Kidney (tissue), 14 donors: ENCODE results near the gene VWA5A. TPM values are rescaled to one million over a fixed set of nuclear protein-coding genes. Genes with fewer than 3 reads are reported as not detected.
A peak's percentile ranks its signal among the peaks of the same experiment; 100 is the strongest.

Experiments used
- DNase-seq, 5 donors: peaks; one replicate each; pipeline ENCODE4 v3.0.0-alpha.2; 2013 to 2020
- FAIRE-seq: peaks from 2 replicates; lab custom pipeline; 2012; peaks lifted over from hg19 to GRCh38; lab: Jason Lieb, UNC
- H3K27ac ChIP-seq, 2 donors: one replicate each; pipeline ENCODE4 v1.7.0; 2013; ENCODE audit warnings: low read depth in 2 of 2, low read length in 2 of 2, inconsistent platforms in 1 of 2
- H3K27me3 ChIP-seq: one replicate; pipeline ENCODE4 v1.7.1; 2013; ENCODE audit warnings: low read length, inconsistent platforms; ENCODE audit not compliant: control insufficient read depth, insufficient read depth
- H3K36me3 ChIP-seq, 3 donors: one replicate each; pipeline versions ENCODE4 v1.7.0 to v1.7.1; 2013; ENCODE audit warnings: low read length in 3 of 3, control low read depth in 1 of 3, inconsistent platforms in 1 of 3; ENCODE audit not compliant: insufficient read depth in 3 of 3, control insufficient read depth in 2 of 3
- H3K4me1 ChIP-seq, 3 donors: one replicate each; pipeline versions ENCODE4 v1.7.0 to v1.7.1; 2013; ENCODE audit warnings: low read length in 3 of 3, inconsistent platforms in 1 of 3, low read depth in 1 of 3; ENCODE audit not compliant: control insufficient read depth in 2 of 3, insufficient read depth in 2 of 3
- H3K4me3 ChIP-seq, 3 donors: one replicate each; pipeline versions ENCODE4 v1.7.0 to v1.8.1; 2013; ENCODE audit warnings: low read length in 3 of 3, control low read depth in 1 of 3, inconsistent platforms in 1 of 3
- H3K9ac ChIP-seq, 3 donors: one replicate each; pipeline versions ENCODE4 v1.7.0 to v1.7.1; 2013; ENCODE audit warnings: low read length in 3 of 3, control low read depth in 1 of 3, inconsistent platforms in 1 of 3
- H3K9me3 ChIP-seq, 3 donors: one replicate each; pipeline versions ENCODE4 v1.7.0 to v1.7.1; 2013; ENCODE audit warnings: low read length in 3 of 3, control low read depth in 1 of 3, inconsistent platforms in 1 of 3; ENCODE audit not compliant: control insufficient read depth in 2 of 3, insufficient read depth in 1 of 3
- CTCF ChIP-seq: IDR thresholded peaks from 3 replicates; pipeline ENCODE4 v1.5.1; 2012; ENCODE audit warnings: mild to moderate bottlenecking, moderate library complexity, borderline replicate concordance; ENCODE audit not compliant: insufficient read depth; ENCODE audit errors: extremely low read depth
- intact Hi-C: fragments of 100-400 bp; cut with DNase I; formaldehyde crosslinking; loops from one replicate; pipeline ENCODE4 v1.11.1; 2022
- polyA plus RNA-seq: library from polyadenylated mRNA; stranded (reverse); fragments of 350-450 nt; fragmentation: Illumina TruSeq; extraction: RNeasy Lipid Tissue Mini Kit (QIAGEN cat#74804); gene quantifications from one replicate; pipeline ENCODE4 v1.2.3, GENCODE V29; 2014; ENCODE audit warnings: low read depth, low replicate concordance; ENCODE audit not compliant: insufficient read depth
- total RNA-seq: library from RNA; stranded (reverse); fragmentation: NEBNext Ultra II Directional; extraction: Animal tissue kit (Norgen Biotek cat#: 25700); gene quantifications from one replicate; pipeline ENCODE4 v1.2.1, GENCODE V29; 2021
- donor health status: control.
- donor health status: control.
- donor health status: control.
- donor health status: control.
- donor health status: control.
- donor health status: DM: yes; HTN: yes; CAD: no.
- donor health status: Normal renal cell carcinoma (clear cell type).

The VWA5A gene
- total and polyA plus RNA-seq, 2 donors from 2014 or later: 25.0 to 57.2 TPM

GRCh38 chr11:124179310-124179709 lies 64.1 kb downstream of the VWA5A start:
- Histone ChIP-seq H3K4me3 (no peak overlapping the region), H3K36me3 (no peaks in the 10 kb centered on the region), H3K9me3 (no peaks in the 10 kb centered on the region), H3K27me3 (no peaks in the 10 kb centered on the region), H3K4me1 (no peaks in the 10 kb centered on the region), H3K9ac (no peak overlapping the region), H3K27ac (no peak overlapping the region)
- TF ChIP-seq CTCF: no peak
- FAIRE-seq (no peak), DNase-seq (no peak)
- intact Hi-C loops: no loop called here

- TF ChIP-seq CTCF: no peak
- Histone ChIP-seq H3K4me3 (no peak within 1 kb of the TSS), H3K27me3 (no peaks in the 10 kb centered on the region), H3K9me3 (no peaks in the 10 kb centered on the region), H3K36me3 (no peaks in the 10 kb centered on the region), H3K27ac (no peak within 1 kb of the TSS), H3K9ac (no peak within 1 kb of the TSS), H3K4me1 (no peaks in the 10 kb centered on the region)
- DNase-seq (no peak), FAIRE-seq (no peak)
- intact Hi-C loops: no loop called here
These were observed 67.8 kb downstream of the VWA5A start, which contains the start of gene OR10D3 for GRCh38 chr11:124183068-124183467. TSS of gene OR10D3 (plus strand) at chr11:124183345. CDS start at chr11:124185270, 1,925 bp downstream.

- no peak overlapping the region for H3K9ac ChIP-seq
- H3K27ac ChIP-seq: no peak overlapping the region
- no peak for TF ChIP-seq CTCF
- FAIRE-seq: no peak
- no peak overlapping the region for H3K4me3 ChIP-seq
- no peaks in the 10 kb centered on the region for H3K4me1 ChIP-seq
- H3K9me3 ChIP-seq: no peaks in the 10 kb centered on the region
- H3K27me3 ChIP-seq: no peaks in the 10 kb centered on the region
- no peaks in the 10 kb centered on the region for H3K36me3 ChIP-seq
- intact Hi-C loops: no loop called here
- DNase-seq: peak in 2 of 5 donors; percentile 49 to 71
These were observed 75.3 kb downstream of the VWA5A start for GRCh38 chr11:124190298-124191139.
